Measurements from ENCODE around the gene PERM1. TPM values are rescaled to one million over a fixed set of nuclear protein-coding genes. Genes with fewer than 3 reads are reported as not detected.
"Not testable (repeated sequence)": the region's sequence is repeated elsewhere in the genome, so short reads cannot be mapped to it uniquely, and the experiment has no call there.

The PERM1 gene
- total and polyA plus RNA-seq, 9 of the 15 experiments (the other 6 are each of a cell fraction or from before 2014, with no cell fraction given) = not detected

GRCh38 chr1:991895-992294 is 10.0 kb upstream of the PERM1 start:
- Histone ChIP-seq H4K20me1 (replicated peaks; ENCODE audit: control insufficient read depth, insufficient read depth, low read length) (0 out of 2 replicates have a peak, but pooled peaks cover 3% of the 10 kb centered on the region), H3K27me3 (ENCODE audit: control insufficient read depth in 2 of 2, insufficient read depth in 2 of 2, low read length in 2 of 2) (peaks cover 11 to 18% of the 10 kb centered on the region in 2 experiments; a peak in 4 of 5 replicates), H3K4me3 (no peak overlapping the region), H3K27ac (ENCODE audit: extremely low read depth, low read depth, low read length) (no peak overlapping the region), H3K9me3 (replicated peaks; ENCODE audit: control insufficient read depth, insufficient read depth, low read depth, low read length) (no peaks in the 10 kb centered on the region), H3K9ac (ENCODE audit: insufficient read depth in 1 of 2, low read depth in 2 of 2, low read length in 2 of 2) (no peak overlapping the region), H3K79me2 (ENCODE audit: control insufficient read depth, insufficient read depth, low read length) (no peaks in the 10 kb centered on the region), H3K36me3 (ENCODE audit: control insufficient read depth, insufficient read depth, low read length) (no peaks in the 10 kb centered on the region), H3K9me1 (ENCODE audit: control insufficient read depth, insufficient read depth, low read length) (no peaks in the 10 kb centered on the region), H3K4me1 (replicated peaks in 1 of 2; ENCODE audit: control insufficient read depth in 2 of 2, insufficient read depth in 2 of 2, low read length in 2 of 2) (peaks cover 0 to 19% of the 10 kb centered on the region in 2 experiments; a peak in 2 of 5 replicates), H3K4me2 (ENCODE audit: insufficient read depth, low read length) (no peak overlapping the region), H2AFZ (ENCODE audit: low read depth, low read length) (no peak overlapping the region)
- ATAC-seq (no peak), FAIRE-seq (no peak), DNase-seq (ENCODE audit: extremely low read depth in 1 of 4, low spot score in 3 of 4) (no peak)
- TF ChIP-seq, protein P1, sequence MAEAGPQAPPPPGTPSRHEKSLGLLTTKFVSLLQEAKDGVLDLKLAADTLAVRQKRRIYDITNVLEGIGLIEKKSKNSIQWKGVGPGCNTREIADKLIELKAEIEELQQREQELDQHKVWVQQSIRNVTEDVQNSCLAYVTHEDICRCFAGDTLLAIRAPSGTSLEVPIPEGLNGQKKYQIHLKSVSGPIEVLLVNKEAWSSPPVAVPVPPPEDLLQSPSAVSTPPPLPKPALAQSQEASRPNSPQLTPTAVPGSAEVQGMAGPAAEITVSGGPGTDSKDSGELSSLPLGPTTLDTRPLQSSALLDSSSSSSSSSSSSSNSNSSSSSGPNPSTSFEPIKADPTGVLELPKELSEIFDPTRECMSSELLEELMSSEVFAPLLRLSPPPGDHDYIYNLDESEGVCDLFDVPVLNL (CRISPR knock-in tag; IDR thresholded peaks at IDR 0.05; ENCODE audit: low read depth) = no peak
- no peak for TF ChIP-seq ZNF347 (CRISPR knock-in tag; IDR thresholded peaks at IDR 0.05; ENCODE audit: low read depth)
- TF ChIP-seq FOXA1 (IDR thresholded peaks at IDR 0.05; ENCODE audit: borderline replicate concordance) = no peak
- TF ChIP-seq ZNF133 (CRISPR knock-in tag; IDR thresholded peaks at IDR 0.05) = no peak
- TF ChIP-seq RBM15 (IDR thresholded peaks at IDR 0.05; ENCODE audit: insufficient read depth, low read length) = no peak
- in situ Hi-C loops (cut with MboI) (no loop called here), intact Hi-C loops (cut with micrococcal nuclease) (no loop called here)
- BruUV-seq (replicated peaks) = no TSS peak
- POLR2A ChIA-PET = no interaction called here
- WGBS (ENCODE audit: insufficient coverage, low coverage, missing lambda C conversion rate) = 57% methylated on average over 10 of the region's 10 CpGs
- CTCF ChIA-PET (ENCODE audit: low intra/inter-chr PET ratio) = no interaction called here

GRCh38 chr1:991275-991674 is 9.4 kb upstream of the PERM1 start:
- ATAC-seq; H3K79me2 ChIP-seq (ENCODE audit: control insufficient read depth, insufficient read depth, low read length); H2AFZ ChIP-seq (ENCODE audit: low read depth, low read length); H3K4me2 ChIP-seq (ENCODE audit: insufficient read depth, low read length); FAIRE-seq; intact Hi-C loops (cut with micrococcal nuclease); H4K20me1 ChIP-seq (replicated peaks; ENCODE audit: control insufficient read depth, insufficient read depth, low read length); CTCF ChIA-PET (ENCODE audit: low intra/inter-chr PET ratio); BruUV-seq (replicated peaks); in situ Hi-C loops (cut with MboI); H3K9me1 ChIP-seq (ENCODE audit: control insufficient read depth, insufficient read depth, low read length); H3K9ac ChIP-seq (ENCODE audit: insufficient read depth in 1 of 2, low read depth in 2 of 2, low read length in 2 of 2); H3K4me3 ChIP-seq; H3K36me3 ChIP-seq (ENCODE audit: control insufficient read depth, insufficient read depth, low read length); H3K27ac ChIP-seq (ENCODE audit: extremely low read depth, low read depth, low read length); DNase-seq (ENCODE audit: extremely low read depth in 1 of 4, low spot score in 3 of 4); POLR2A ChIA-PET; H3K9me3 ChIP-seq (replicated peaks; ENCODE audit: control insufficient read depth, insufficient read depth, low read depth, low read length): not testable (repeated sequence)
- 25% methylated on average over 6 of the region's 6 CpGs for WGBS (ENCODE audit: insufficient coverage, low coverage, missing lambda C conversion rate)
- peaks cover 11 to 18% of the 10 kb centered on the region in 2 experiments; a peak in 4 of 5 replicates for H3K27me3 ChIP-seq (ENCODE audit: control insufficient read depth in 2 of 2, insufficient read depth in 2 of 2, low read length in 2 of 2)
- peaks cover 0 to 14% of the 10 kb centered on the region in 2 experiments; a peak in 2 of 5 replicates for H3K4me1 ChIP-seq (replicated peaks in 1 of 2; ENCODE audit: control insufficient read depth in 2 of 2, insufficient read depth in 2 of 2, low read length in 2 of 2)

Data from K562 (cell line).